Liver (tissue), 3 donors: ENCODE measurements around the gene KRTAP10-7.
"Not testable (repeated sequence)": the region's sequence is repeated elsewhere in the genome, so short reads cannot be mapped to it uniquely, and the experiment has no call there.

Experiments
- CTCF ChIP-seq: fragments of 150-350 bp; IDR thresholded peaks from 2 replicates; pipeline ENCODE4 v1.5.1; 2017; ENCODE audit warnings: improper control_type of control experiment, low read depth, low read length; ENCODE audit not compliant: missing input control
- EGR1 ChIP-seq, 2 donors: IDR thresholded peaks; 2 replicates each; pipeline ENCODE4 v1.6.1; 2016 to 2018; ENCODE audit warnings: antibody characterized with exemption in 2 of 2, low read depth in 2 of 2
- FOXA1 ChIP-seq: IDR thresholded peaks from 2 replicates; pipeline ENCODE4 v1.6.1; 2016; ENCODE audit warnings: antibody characterized with exemption
- GABPA ChIP-seq, 2 donors: IDR thresholded peaks in 1 of 2; conservative IDR thresholded peaks in 1 of 2; 2 replicates each; pipeline ENCODE4 v1.6.1; 2016; ENCODE audit warnings: antibody characterized with exemption in 2 of 2, mild to moderate bottlenecking in 1 of 2, moderate library complexity in 1 of 2
- JUND ChIP-seq, 2 donors: IDR thresholded peaks; 2 replicates each; pipeline ENCODE4 v1.6.1; 2016; ENCODE audit warnings: antibody characterized with exemption in 2 of 2
- MAX ChIP-seq: IDR thresholded peaks from 2 replicates; pipeline ENCODE4 v1.6.1; 2016; ENCODE audit warnings: antibody characterized with exemption
- REST ChIP-seq: IDR thresholded peaks from 2 replicates; pipeline ENCODE4 v1.6.1; 2016; ENCODE audit warnings: antibody characterized with exemption, mild to moderate bottlenecking
- TAF1 ChIP-seq: conservative IDR thresholded peaks from 2 replicates; pipeline ENCODE4 v1.6.1; 2016; ENCODE audit warnings: antibody characterized with exemption, mild to moderate bottlenecking
- YY1 ChIP-seq: IDR thresholded peaks from 2 replicates; pipeline ENCODE4 v1.6.1; 2016; ENCODE audit warnings: antibody characterized with exemption, mild to moderate bottlenecking
- ZBTB33 ChIP-seq: IDR thresholded peaks from 2 replicates; pipeline ENCODE4 v1.6.1; 2016; ENCODE audit warnings: antibody characterized with exemption
- donor health status: healthy.
- donor health status: healthy.

GRCh38 chr21:44627831-44628233 lies 27.4 kb downstream of the KRTAP10-7 start:
- TF ChIP-seq CTCF; ZBTB33; EGR1 (IDR thresholded peaks at IDR 0.05; ENCODE audit: low read depth in 2 of 2); REST; TAF1; YY1; FOXA1; MAX; JUND (IDR thresholded peaks at IDR 0.05); GABPA (IDR thresholded peaks at IDR 0.05 in 1 of 2, conservative IDR thresholded peaks at IDR 0.05 in 1 of 2): not testable (repeated sequence)
